Progenitor cell of endocrine pancreas (in vitro differentiated cells): ENCODE measurements around the gene FCN2. TPM values are rescaled to one million over a fixed set of nuclear protein-coding genes. Genes with fewer than 3 reads are reported as not detected.

Experiments
- DNase-seq: peaks from one replicate; pipeline ENCODE4 v3.0.0; 2021; ENCODE audit warnings: low spot score; ENCODE audit not compliant: unreplicated experiment
- H3K27ac Mint-ChIP-seq: 2 replicates; pipeline ENCODE4 v1.8.0; 2021; ENCODE audit warnings: mild to moderate bottlenecking, moderate library complexity, mixed read lengths
- H3K27me3 Mint-ChIP-seq: 2 replicates; pipeline ENCODE4 v1.8.0; 2021; ENCODE audit warnings: mixed read lengths
- H3K36me3 Mint-ChIP-seq: 2 replicates; pipeline ENCODE4 v1.8.0; 2022; ENCODE audit warnings: mixed read lengths; ENCODE audit not compliant: insufficient read depth
- H3K4me1 Mint-ChIP-seq: 2 replicates; pipeline ENCODE4 v1.8.0; 2021; ENCODE audit warnings: low read depth, mixed read lengths
- H3K4me3 Mint-ChIP-seq: 2 replicates; pipeline ENCODE4 v1.8.0; 2021; ENCODE audit warnings: low read depth, mild to moderate bottlenecking, moderate library complexity, mixed read lengths
- H3K9me3 Mint-ChIP-seq: 2 replicates; pipeline ENCODE4 v1.8.0; 2021; ENCODE audit warnings: low read depth, mixed read lengths
- total RNA-seq: library from RNA; stranded (reverse); gene quantifications from 2 replicates; pipeline ENCODE4 v1.2.1, GENCODE V29; 2021
- TF ChIP-seq, protein P1 (sequence below): fragments of 200-600 bp; sonication (generic); IDR thresholded peaks from one replicate; pipeline ENCODE4 v1.5.0; 2021; ENCODE audit warnings: antibody characterized with exemption, mild to moderate bottlenecking; ENCODE audit not compliant: unreplicated experiment

The FCN2 gene
- total RNA-seq, 1 donor from 2014 or later = not detected

DNA sequence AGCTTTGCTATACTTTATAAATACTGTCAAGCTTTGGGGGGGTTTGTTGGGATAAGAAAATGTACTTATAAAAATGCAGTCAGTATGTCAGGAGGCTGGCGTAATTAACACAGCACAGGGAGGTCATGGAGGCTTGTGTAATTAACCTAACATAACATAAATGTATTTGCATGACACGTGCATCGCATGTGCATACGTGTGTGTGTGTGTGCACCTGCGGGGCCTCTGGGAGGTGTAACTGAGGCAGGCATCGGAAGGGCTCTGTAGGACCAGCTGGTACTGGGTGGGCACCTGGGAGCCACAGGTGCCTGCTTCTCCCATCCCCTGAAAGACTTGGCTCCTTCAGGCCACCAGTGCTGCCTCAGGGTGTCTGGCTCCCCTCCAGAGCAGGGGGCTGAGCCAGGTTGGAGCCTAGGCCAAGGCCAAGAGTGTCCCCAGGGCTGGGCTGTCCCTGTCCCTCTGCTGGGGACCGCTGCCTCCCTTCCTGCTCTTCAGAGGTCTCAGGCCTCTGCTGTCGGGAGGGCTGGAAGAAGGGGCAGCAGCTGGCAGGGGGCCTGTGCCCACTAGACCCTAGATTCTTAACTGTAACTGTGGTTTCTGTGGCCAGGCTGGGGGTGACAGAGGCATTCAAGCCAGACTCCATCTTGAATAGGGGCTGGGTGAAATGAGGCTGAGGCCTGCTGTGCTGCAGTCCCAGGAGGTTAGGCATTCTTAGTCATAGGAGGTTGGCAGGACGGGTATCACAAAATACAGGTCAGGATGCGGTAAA is 9.0 kb downstream of the FCN2 start:
- no peaks in the 10 kb centered on the region for H3K36me3 Mint-ChIP-seq
- H3K27ac Mint-ChIP-seq = no peak overlapping the region
- peaks cover 16% of the 10 kb centered on the region for H3K27me3 Mint-ChIP-seq
- no peak overlapping the region for H3K4me3 Mint-ChIP-seq
- TF ChIP-seq, protein P1, sequence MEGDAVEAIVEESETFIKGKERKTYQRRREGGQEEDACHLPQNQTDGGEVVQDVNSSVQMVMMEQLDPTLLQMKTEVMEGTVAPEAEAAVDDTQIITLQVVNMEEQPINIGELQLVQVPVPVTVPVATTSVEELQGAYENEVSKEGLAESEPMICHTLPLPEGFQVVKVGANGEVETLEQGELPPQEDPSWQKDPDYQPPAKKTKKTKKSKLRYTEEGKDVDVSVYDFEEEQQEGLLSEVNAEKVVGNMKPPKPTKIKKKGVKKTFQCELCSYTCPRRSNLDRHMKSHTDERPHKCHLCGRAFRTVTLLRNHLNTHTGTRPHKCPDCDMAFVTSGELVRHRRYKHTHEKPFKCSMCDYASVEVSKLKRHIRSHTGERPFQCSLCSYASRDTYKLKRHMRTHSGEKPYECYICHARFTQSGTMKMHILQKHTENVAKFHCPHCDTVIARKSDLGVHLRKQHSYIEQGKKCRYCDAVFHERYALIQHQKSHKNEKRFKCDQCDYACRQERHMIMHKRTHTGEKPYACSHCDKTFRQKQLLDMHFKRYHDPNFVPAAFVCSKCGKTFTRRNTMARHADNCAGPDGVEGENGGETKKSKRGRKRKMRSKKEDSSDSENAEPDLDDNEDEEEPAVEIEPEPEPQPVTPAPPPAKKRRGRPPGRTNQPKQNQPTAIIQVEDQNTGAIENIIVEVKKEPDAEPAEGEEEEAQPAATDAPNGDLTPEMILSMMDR = no peak
- no peaks in the 10 kb centered on the region for H3K9me3 Mint-ChIP-seq
- no peaks in the 10 kb centered on the region for H3K4me1 Mint-ChIP-seq
- DNase-seq = no peak

DNA sequence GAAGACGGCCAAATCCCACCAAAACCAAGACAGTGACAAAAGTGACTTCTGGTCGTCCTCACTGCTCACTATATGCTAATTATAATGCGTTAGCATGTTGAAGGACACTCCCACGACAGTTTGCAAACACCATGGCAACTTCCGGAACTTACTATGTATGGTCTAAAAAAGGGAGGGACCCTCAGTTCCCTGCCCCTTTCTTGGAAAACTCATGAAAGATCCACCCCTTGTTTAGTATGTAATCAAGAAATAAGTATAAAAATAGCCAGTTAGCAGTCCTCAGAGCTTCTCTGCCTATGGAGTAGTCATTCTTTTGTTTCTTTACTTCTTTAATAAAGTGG is 9.5 kb downstream of the FCN2 start:
- H3K36me3 Mint-ChIP-seq = no peaks in the 10 kb centered on the region
- peaks cover 16% of the 10 kb centered on the region for H3K27me3 Mint-ChIP-seq
- TF ChIP-seq, protein P1 = no peak
- no peak overlapping the region for H3K27ac Mint-ChIP-seq
- H3K4me3 Mint-ChIP-seq = no peak overlapping the region
- peaks cover 2% of the 10 kb centered on the region for H3K9me3 Mint-ChIP-seq
- H3K4me1 Mint-ChIP-seq = no peaks in the 10 kb centered on the region
- no peak for DNase-seq

DNA sequence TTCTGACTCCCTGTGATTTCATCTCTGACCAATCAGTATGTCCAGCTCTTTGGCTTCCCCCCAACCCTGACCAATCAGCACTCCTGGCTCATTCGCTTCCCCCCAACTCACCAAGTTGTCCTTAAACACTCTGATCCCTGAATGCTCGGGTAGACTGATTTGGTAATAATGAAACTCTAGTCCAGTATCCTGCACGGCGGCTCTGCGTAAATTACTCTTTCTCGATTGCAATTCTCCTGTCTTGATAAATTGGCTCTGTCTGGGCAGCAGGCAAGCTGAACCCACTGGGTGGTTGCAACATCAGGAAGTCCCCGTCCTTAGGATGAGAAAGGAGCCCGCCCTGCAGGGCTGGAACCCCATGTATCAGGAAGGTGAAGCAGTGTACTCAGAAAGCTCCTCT is 10.4 kb downstream of the FCN2 start:
- H3K4me1 Mint-ChIP-seq = no peaks in the 10 kb centered on the region
- no peak overlapping the region for H3K4me3 Mint-ChIP-seq
- peaks cover 4% of the 10 kb centered on the region for H3K9me3 Mint-ChIP-seq
- H3K36me3 Mint-ChIP-seq = no peaks in the 10 kb centered on the region
- DNase-seq = no peak
- TF ChIP-seq, protein P1 = no peak
- H3K27me3 Mint-ChIP-seq = peaks cover 16% of the 10 kb centered on the region
- H3K27ac Mint-ChIP-seq = no peak overlapping the region

DNA sequence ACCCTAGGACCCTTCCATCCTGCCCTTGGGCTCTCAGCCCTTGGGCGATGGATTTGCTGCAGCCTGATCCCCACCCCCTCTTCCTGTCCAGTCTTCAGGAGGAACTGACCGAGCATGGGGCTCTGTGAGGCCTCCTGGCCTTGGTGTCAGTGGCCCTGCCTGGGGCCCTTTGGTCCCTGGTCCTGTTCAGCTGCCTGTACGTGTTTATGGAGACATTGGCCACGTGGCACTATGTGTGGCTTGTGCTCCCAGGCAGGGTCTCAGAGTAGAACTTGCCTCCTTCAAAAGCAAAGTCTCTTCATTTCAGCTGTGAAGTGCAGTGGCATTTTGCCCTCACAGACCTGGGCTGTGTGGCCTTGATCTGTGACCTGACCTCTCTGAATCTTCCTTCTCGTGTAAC is 11.1 kb downstream of the FCN2 start:
- Mint-ChIP-seq H3K4me1 (no peaks in the 10 kb centered on the region), H3K4me3 (no peak overlapping the region), H3K9me3 (peaks cover 4% of the 10 kb centered on the region), H3K27me3 (peaks cover 13% of the 10 kb centered on the region), H3K27ac (no peak overlapping the region), H3K36me3 (no peaks in the 10 kb centered on the region)
- TF ChIP-seq, protein P1 = no peak
- no peak for DNase-seq

DNA sequence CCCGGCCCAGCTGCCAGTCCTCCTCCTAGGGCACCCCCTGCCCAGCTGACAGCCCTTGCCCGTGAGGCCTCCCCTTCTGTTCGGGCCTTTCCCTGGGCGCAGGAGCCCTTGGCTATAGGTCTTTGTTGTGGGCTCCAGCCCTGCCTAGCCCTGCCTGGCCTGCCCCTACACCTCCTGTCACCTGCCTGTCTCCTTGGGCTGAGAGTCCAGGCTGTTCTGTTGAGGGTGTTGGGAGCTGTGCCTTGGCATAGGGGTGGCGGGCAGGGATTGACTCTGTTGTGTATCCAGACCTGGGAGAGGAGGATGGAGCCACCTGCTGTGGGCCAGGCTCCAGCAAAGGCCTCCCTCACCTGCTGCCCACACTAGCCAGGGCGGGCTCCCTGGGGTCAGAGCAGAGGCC is 11.6 kb downstream of the FCN2 start:
- H3K4me3 Mint-ChIP-seq = no peak overlapping the region
- no peaks in the 10 kb centered on the region for H3K36me3 Mint-ChIP-seq
- DNase-seq = no peak
- TF ChIP-seq, protein P1 = no peak
- H3K27ac Mint-ChIP-seq = no peak overlapping the region
- H3K4me1 Mint-ChIP-seq = no peaks in the 10 kb centered on the region
- peaks cover 4% of the 10 kb centered on the region for H3K9me3 Mint-ChIP-seq
- peaks cover 10% of the 10 kb centered on the region for H3K27me3 Mint-ChIP-seq
